Left forelimb (tissue), 1 donor: ENCODE measurements around the gene NINL.

Experiments
- DNase-seq: peaks from one replicate; pipeline ENCODE4 v3.0.0-alpha.2; 2018; ENCODE audit warnings: low spot score

The NINL gene

DNA sequence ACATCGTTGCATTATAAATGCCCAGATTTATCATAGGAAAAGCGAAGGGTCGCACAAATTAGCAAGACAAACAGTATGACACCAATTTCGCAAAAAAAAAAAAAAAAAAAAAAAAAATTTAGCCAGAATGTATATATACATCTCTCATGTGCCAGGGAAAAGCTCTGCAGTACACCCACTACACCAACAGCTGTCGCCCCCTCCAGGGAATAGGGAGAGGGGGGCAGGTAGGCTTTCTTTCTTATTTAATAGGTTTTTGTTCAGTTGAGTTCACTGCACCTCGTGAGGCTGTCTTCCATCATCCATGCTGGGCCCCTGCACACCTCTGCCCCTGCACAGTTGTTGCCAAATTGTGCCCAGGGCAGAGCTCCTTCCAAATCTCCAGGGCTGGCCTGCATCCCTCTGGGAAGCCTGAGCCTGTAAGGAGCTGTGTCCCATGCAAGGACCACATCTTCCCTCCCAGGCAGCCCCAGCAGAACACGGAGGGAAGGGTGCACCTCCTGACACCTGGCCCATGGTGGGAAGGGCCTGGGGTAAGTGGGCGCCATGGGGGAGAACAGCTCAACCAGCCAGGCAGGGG is 85.4 kb downstream of the NINL start:
- no peak for DNase-seq

DNA sequence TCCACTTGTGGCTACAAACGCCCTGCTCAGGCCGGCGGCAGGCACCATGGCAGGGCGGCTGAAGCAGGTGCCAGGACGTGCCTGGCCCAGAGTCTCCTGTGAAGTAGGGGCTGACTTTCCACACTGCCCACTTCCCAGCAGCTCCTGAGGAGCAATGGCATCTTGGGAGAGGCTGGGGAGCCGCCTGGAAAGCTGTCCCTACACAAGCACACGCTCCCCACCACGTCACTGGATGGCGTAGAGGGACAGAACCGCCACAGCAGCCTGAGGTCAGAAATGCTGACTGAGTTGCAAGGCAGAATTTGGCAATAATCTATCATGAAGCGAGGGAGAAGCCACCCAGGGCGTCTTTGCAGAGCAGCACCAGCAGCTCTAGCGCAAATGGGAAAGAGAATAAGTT is 86.3 kb downstream of the NINL start:
- DNase-seq = no peak

DNA sequence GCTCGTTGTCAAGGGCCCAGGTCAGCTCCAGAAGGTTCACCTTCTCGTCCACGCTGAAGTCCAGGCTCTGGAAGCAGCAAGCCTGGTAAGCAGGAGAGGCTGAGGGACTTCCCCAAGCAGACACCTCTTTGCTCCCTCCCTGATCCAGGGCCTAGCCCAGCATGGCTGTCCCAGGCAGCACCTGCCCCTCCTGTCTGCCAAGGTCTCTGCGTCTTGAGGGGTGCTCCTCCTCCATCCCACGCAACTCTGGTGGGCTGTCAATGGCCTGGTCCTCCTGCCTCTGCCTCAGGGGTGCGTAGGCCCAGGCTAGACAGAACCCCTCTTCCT is 87.1 kb downstream of the NINL start:
- DNase-seq = no peak

DNA sequence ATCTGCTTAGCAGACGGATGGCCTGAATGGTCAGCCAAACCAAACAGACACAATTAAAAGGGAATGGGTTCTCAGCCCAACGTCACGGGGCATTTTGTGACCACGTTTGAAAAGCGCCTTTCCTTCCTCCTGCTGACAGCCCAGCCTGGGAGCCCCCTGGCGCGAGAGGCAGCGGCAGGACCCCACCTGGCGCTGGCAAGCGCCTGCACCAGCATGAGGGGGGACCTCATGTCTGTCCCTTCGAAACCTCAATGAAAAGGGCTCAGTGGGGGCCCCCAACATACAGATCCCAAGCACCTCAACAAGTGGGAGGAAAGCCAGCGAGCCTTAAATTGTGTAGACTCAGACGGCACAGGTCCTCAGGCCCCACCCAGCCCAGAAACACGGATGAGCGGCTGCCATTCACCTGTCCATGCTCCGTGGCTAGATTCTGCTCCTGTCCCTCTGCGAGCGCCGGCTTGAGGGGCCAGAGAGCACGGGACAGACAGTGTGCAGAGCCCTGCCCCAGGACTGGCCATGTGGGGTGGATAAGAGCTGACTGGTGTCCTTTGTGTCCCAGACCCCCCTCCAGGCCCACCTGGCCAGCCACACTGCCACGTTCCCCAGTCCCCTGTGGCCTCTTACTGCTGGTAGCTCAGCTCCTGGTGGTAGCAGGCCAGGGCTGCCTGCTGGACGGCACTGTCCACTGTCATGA is 87.6 kb downstream of the NINL start:
- no peak for DNase-seq

DNA sequence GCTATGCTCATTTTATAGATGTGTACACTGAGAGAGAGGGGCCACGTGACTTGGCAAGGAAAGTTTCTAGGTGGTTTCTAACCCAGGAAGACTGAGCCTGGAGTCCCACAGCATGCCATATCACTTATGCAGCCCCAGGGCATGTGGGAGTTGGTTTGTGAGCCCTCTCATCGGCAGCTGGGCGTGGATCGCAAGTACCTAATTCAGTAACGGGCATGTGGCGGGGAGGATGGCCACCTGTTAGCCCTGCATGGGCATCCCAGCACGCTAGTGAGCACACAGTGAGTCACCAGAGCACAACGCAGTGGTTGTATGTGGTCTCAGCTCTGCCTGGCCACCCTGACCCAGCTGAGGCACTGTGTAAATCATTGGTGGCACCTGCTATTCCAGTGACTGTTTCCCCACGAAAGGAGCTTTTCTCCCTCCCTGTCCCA is 88.3 kb downstream of the NINL start:
- DNase-seq = no peak

DNA sequence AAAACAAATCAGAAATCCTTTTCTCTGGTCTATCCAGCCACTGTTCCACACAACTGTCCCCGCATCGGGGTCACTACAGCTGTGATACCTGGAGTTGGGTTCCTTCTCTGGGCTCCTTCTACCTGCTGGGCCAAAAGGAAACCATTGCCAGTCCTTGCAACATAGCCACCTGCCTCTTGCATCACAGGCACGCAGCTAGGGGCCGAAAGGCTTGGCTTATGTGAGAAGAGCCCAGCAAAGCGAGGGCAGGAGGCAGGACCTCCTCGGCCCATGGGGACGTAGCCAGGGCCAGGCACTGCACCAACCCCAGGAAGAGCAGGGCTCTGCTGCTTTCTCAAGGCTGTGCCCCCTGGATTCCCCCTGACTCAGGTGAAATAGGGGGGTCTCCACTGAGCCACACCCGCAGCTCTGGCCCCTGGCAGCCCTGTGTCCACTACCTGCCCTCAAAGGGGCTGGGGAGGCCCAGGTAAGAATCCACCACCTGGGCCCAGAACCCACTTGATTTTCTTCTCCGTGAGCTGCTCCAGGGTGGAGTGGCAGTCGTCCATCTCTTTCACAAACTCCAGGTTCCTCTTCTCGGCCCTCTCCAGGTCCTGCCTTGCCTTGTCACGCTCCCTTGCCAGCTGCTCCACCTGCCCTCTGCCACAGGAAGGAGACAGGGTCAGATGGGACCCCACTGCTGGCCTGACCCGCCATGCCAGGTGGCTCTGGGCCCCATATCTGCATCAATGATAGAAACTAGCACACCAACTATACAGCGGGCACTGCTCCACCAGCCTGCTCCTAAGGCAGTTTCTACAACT is 89.0 kb downstream of the NINL start:
- DNase-seq = no peak

DNA sequence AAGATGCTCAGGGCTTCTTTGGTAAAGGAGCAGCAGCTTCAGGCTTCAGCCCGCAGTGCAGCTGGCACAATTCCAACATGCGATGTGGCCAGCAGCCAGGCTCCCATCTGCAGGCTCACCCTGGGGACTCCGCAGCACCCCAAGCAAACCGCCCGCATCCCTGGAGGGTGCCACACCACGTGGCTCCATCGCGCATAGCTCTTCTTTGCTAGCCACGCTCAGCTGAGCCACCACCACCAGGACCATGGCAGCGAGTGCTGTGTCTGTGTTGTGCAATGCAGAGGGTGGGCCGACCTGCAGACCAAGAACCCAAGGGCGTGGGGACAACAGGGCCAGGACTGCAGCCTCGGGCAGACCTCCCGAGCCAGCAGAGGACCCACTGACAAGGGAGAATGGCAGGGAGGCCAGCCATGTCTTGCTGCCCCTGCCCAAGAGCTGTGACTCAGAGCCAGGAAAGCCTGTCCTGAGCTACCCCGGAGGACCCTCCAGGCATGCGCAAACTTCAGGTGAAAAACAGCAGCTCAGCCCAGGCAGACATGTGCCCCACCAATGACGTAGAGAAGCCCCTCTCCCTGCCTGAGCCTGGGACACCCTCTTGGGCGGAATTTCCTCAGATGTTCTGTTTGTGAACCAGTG is 90.0 kb downstream of the NINL start:
- no peak for DNase-seq

DNA sequence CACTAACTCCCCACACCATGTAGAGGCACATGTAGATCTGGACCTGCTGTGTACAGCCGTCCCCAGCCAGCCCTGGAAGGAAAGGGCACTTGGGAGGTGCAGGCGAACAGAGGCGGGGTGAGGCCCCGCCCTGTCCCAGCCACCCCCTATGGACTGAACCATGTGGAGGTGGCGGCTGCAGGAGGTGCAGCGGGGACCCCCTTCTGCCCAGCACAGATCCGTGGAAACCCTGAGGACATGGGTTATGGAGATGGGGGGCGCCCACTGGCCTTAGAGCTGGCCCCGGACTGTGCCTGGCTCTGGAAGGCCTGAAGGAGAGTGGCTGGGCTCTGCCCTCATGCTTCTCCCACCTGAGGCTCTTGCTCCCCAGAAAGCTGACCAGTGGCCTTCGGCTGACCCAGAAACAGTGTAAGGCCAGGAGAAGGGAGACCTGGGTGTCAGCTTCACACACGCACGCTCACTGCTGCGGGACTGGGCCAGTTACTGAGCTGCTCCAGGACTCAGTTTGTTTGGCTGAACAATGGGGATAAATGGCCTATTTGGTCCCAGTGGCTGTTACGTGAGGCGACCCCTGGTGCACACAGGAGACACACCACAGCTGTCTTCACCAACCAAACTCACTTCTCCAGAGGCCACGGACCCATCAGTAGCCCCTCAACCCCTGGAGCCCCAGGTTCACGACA is 90.7 kb downstream of the NINL start:
- DNase-seq = no peak

DNA sequence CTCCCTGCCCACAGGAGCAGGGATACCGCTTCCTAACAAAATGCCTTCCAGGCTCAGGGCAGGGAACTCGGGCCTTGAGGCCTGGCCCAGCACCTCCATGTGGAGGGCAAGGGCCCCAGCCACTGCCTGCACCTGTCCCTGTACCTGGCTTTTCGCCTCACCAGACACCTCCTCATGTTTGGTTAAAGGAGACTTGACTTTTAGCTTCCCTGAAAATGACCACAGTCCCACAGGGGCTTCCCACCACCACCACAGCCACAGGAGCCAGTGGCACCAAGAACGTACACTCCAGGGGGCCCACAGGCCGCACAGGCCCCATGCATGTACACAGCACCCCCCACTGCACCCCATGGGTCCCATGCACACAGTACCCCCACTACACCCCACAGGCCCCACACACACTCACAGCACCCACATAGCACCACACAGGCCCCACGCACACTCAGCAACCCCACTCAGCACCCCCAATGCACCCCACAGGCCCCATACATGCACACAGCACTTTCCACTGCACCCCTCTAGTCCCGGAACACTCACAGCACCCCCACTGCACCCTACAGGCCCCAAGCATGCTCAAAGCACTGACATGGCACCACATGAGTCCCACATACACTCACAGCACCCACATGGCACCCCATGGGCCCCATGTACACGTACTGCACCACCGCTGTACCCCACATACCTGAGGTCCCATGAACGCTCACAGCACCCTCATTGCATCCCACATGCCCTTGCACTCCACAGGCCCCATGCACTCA is 91.4 kb downstream of the NINL start:
- no peak for DNase-seq

DNA sequence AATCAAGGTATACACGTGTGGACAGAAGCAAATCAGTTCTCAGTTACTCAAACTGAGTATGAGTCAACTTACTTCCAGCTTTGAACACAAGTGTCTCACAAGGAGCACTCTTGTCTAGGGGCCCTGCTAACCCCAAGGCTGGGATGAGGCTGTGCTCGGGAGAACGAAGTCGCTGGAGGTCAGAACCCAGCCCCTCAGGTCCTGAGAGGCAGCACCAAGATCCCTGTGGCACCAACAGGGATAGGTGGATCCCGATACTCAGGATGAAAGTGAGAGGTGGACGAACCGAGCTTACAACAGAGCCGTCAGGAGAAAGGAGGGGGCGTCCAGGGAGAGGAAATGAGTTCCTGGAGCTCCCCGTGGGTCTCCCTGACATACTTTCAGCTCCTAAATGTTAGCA is 92.2 kb downstream of the NINL start:
- DNase-seq = no peak

DNA sequence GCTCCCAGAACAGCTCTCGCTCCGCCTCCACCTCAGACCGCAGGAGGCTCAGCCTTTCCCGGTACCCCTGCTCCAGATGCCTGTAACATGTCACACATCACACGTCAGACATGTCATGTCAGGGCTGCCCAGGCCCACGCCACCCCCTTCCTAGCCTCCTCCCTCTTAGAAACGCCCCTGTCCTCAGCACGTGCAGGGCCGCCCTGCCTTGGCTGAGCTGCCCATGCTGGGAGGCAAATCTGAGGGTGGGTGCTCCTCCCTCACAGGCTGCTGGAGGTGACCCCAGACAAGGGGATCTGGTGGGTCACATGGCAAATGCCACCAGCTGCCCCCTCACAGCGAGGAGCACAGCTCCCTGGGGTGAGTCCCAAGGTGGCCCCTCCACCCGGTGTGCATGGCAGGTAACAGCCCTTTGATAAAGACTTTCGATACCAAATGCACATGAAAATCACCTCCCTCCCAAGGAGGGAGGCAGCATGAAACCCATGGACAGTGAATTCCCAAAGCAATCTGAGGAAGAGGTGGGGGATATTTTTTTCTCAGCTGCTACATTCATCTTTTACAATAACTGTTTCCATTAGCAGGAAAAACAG is 93.8 kb downstream of the NINL start:
- DNase-seq = no peak

DNA sequence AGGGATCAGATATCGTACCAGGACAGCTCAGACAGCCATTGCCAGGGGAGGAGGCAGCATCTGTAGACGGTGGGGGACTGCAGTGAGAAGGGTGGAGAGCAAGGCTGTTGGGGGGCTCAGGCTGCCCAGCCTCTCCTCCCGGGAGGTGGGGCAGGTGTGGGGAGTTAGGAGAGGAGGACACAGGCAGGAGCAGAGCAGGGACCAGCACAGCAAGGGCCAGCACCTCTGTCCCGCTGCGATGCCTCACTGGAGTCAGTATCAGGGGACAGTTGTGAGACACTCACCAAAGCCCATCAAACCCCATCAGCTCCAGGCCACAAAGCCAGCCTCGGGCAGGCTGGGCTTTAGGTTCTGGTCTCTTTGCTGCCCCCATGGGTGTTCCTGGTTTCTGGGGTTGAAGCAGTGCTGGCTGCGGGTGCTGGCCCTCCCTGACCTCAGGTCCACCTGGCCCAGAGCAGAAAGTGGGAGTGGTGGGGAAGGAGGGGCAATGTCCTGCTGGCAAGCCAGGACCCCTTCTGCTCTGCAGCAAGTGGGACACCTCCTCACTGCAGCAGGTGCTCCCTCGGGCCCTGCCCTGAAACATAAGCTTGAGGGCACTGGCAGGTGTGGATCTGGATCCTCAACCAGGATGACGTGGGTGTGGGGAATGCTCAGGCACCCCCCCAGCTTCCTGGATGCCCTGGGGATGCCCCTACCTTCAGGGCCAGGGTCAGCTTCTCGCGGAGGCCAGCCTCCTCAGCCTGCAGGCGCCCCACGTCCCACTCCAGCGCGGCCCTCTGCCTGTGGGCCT is 94.5 kb downstream of the NINL start:
- DNase-seq = no peak

DNA sequence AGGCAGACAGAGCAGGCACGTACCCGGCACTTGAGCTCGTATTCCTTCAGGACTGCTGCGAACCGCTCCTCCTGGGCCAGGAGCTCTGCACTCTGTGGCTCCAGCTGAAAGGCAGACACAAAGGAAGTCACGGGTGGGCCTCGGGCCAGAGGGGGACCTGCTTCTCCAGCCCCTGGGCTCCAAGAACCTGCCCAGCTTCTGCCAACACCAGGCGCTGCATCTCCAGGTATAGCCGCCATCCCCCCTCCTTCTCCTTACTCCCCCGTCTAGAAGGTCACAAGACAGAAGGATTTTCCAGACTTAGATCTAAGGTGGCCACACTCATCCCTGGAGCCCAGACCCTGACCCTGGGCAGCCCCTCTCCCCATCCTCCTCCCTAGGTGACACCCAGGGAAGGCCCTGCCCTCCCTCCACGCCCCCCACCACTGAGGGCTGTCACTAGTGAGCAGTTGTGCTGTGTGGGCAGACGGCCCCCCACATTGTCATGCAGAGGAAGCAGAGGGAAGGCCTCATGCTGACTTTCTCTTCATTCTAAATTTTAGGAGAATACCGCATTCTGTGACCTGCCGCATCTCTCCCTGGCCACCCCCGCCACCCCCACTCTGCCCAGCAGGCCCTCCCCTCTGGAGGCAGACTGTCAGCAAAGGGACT is 96.0 kb downstream of the NINL start:
- no peak for DNase-seq

DNA sequence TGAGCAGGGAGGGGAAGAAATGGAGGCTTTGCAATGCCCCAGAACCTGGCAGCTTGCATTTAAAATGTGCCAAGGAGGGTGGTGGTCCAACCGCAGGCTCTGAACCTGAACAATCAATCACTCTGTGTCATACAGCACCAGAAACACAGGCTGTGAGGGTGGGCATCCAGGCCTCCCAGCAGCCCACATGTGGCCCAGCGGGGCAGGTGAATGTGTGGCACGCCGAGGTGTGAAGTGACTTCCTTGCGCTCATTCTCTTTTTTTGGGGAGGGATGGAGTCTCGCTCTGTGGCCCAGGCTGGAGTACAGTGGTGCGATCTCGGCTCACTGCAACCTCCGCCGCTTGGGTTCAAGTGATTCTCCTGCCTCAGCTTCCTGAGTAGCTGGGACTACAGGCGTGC is 97.4 kb downstream of the NINL start:
- DNase-seq = no peak

DNA sequence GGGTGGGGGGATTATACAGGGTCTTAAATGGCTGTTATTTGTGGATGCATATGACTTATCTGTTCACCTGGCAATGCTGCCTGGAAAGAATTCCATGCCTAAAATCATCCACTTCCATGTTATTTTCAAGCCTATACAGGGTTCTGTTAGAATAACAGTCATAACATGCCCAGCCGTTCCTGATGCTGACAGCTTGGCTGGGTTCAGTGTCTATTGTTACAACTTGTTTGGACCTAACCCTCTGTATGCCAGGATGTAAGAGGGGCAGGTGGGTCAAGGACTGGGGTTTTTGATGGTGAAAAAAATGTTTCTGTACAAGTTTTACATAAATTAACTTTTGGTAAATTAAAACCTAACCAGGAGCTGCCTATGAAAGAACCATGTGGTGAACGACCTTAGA is 98.0 kb downstream of the NINL start:
- no peak for DNase-seq

DNA sequence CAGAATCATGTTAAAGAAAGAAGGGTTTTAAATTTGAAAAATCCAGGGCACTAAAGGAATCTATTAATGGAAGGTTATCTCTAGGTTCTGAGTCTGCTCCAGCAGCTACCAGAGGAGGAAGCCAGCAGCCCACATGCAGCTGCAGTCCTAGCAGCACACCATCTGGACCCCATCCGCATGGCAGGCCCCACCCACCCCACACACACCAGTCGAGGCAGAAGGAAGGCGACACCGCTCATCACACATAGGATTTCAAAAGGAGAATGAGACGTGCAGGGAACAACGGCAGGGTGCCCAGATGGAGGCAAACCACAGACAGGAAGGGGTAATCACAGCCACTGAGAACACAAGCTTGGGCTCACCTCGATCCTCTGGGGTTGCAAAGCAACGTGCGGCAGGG is 99.0 kb downstream of the NINL start:
- DNase-seq = no peak

DNA sequence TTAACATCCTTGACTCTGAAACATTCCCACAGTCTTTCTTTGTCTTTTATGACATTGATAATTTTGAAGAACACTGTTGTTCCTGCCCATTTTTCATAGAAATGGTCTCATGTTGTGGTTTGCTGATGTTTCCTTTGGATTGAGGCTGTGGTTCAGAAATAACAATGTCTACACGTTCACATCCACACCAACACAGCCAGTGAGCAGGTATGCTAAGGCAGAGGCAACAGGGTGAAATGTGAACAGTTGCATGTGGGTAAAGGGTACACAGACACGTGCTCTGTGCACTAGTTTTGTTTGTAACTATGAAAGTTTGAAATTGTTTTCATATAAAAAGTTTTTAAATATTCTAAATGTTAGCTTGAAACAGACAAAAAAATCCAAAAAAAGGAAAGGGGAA is 99.5 kb downstream of the NINL start:
- DNase-seq = no peak

DNA sequence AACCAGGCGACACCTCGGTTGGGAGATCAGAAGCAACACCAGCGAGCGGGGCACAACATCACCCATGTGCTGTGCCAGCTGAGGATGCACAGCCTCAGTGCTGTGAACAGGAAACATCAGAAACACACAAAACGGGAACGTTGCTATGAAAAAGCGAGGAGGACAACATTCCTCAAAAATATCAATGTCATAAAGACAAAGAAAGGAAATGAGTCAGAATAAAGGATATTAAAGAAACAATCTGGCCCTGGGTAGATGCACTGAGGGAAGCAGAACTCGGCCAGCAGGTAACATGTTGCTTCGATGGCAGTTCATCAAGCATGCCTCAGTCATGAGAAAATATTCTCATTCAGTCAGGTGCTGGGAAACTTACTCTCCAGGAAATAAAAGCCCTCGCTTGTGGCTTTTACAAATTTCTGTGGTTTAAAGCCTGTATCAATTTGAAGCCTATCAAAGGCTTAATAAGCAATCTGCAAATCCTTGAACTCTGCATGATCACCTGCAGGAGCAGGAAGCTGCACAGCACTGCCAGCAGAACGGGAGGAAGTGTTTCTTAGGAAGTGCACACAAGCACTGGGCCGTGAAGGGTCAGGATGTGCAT is 100.3 kb downstream of the NINL start:
- DNase-seq = no peak

DNA sequence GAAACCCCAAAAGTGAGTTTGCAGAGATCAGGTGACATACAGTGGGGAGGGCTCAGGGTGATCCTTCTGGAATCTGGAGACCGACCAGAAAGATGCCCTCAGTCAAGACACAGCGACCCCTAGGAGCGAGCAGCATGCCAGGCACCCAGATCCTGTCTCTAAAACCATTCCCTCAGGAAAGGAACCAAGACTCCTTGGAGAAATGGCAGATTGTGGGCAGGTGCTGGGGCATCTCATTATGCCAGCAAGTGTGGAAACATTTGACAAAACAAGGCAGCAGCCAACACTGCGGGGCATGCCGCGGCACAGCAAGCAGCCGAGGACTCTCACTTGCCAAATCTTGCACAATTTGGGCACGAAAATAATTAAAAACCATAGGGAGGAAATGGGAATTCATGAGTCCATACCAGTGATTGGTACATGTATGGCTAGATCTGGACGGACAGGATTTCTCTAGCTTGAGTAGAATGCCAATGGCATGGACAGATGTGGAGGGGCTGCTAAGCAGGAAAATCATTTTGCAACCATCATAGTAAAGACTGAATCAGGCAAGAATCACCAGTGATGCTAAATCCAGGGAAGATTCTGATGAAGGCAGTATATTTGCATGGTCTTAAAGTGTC is 101.0 kb downstream of the NINL start:
- no peak for DNase-seq
